Stimulated activated CD8-positive, alpha-beta memory T cell treated with anti-CD3 and anti-CD28 coated beads, Interleukin-4, amount 100 ng/mL, for 1 hour (primary cell): Measurements from ENCODE around the gene ANG.
"Not testable (repeated sequence)": the region's sequence is repeated elsewhere in the genome, so short reads cannot be mapped to it uniquely, and the experiment has no call there.

Experiments
- DNase-seq, 2 donors: peaks; one replicate each; pipeline ENCODE4 v3.0.0-alpha.2; 2020; ENCODE audit warnings: low read depth in 2 of 2, low spot score in 1 of 2

The ANG gene

DNA sequence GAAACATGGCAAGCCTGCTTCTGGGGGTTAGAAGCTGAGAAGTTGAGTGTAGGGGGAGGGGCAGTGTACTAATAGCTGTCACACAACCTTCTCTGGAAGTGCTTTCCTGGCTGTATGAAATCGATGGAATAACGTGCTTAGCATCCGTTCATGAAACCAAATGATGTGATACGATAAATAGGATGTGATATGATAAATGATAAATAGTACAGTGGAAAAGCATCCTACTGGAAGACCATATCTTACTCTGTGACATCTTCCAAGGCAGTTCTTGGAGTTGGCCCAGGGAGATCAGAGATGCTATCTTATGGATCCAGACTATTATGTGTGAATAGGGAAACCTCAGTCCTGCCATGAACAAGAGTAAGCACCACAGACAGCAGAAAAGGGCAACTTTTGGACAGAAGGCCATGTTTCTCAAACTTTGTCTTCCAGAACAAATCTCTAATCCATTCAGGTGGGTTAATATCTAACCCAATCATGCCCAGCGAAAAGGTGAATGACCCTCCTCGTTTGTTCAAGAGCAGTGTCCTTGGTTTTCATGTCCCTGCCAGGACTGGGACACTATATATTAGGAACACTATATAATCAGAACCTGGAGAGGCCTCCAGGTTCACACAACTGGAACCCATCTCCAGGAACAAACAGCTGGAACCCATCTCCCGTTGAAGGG is at the start of gene ANG:
TSS of gene ANG (plus strand) at position 598 of the 673 bp plus-strand sequence. CDS start 4,801 bp downstream, outside the sequence.
- DNase-seq: no peak

DNA sequence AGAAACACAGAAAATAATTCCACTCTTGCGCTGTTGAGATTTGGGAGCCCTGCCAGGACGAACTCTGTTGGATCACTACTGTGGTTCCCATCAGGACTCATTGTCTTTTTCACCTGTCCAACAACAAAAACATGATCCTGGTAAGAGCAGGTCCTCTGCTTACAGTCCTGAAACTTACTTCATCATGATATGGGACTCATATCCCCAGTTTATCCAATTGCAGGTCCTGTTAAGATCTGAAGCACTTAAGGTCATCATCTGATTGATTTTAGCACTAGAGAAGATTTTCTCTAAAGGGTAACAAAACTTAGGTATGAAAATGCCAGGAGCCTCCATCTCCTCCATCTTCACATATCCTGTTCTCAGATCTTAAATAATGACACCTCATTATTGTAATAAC is 47.0 kb upstream of the ANG start, which contains the start of gene OR6S1:
TSS of gene OR6S1 (minus strand) at position 101 of the 400 bp plus-strand sequence. CDS start at position 101, 0 bp downstream.
- no peak for DNase-seq

DNA sequence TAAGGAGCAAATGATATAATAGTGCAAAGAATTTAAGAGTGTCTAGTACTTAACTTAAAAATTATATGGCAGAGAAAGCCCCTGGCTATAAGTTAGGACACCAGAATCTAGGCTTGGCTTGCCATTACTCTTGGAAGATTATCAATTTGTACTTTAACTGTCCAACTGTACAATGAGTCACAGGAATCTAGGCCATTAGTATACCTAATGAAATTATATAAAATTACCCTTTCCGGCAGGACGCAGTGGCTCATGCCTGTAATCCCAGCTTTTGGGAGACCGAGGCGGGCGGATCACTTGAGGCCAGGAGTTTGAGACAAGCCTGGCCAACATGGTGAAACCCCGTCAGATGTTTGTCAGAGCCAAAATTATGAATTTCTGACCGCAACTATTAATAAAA is 46.4 kb upstream of the ANG start:
- DNase-seq: no peak

GRCh38 chr14:20642755-20643154 is 45.8 kb upstream of the ANG start:
- DNase-seq: not testable (repeated sequence)

DNA sequence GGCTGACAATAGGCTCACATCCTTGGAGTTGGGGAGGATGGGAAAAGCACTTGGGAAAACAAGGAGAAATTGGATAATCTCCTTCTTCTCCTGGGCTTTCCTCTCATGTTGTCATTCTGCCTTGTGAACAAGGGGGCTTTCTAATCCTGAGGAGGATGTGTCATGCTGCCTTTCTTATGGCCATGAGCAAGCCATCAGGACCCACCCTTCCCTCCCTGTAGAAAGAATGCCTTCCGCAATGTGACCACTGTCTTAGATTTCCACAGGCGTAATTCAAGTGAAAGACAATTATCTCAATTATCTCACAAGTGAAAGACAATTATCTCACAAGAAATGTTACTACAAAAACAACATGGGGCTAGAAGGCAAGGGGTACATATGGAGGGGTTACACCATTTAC is 44.0 kb upstream of the ANG start:
- no peak for DNase-seq

DNA sequence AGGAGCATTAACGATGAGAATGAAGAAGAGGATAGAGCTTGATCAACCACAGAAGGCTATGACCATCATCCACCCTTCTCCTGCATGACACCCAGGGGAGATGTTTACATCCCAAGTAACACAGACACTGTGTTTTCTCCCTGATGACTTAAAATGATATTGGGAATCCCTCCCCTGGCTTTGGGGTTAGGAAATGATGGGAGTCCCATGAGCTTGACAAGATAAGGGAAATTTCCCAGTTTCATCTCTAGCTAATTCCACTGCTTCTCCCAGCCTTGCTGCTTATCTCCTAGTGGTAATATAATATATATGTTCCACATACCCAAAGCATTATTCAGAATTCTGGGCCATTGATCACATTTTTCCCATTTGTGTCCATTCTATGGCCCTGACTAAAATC is 43.1 kb upstream of the ANG start:
- no peak for DNase-seq

- no peak for DNase-seq
These were observed 35.3 kb upstream of the ANG start for GRCh38 chr14:20652996-20653975.

DNA sequence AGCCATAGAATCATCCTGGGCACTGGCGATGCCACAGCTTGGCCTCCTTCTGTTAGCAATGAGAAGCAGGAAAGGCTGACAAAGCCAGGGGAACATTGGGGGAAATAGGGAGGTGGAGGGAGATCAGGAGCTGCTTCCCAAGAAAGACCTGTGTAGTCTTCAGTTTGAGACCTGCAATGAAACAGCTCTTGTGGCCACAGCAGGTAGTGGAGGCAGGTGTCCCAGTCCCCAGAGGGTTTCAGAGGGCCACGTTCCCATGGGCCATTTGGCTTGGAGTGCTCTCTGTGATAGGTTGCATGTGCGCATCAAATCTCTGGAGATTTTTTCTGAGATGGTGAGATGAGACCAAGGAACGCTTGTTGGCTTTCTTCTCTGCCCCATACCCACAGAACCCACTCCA is 32.7 kb upstream of the ANG start:
- no peak for DNase-seq

DNA sequence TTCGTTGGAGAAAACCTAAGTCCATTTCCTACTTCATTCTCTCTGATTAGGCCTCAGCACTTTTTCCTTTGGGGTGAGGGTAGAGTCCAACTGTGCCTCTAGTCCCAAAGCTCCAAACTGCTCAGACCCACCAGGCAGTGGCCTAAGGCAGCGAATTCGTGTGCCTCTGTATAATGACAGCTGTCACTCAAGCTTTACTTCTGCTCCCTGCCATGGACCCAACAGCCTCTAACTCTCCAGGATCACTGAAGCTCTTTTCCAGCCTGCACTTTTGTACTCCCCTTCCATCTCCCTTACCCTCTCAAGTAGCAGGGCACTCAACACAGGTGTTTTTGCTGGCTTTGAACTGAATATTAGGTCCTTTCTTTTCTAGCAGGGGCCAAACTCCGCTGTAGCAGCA is 32.3 kb upstream of the ANG start:
- no peak for DNase-seq

GRCh38 chr14:20657216-20658211 is 31.1 kb upstream of the ANG start:
- no peak for DNase-seq

DNA sequence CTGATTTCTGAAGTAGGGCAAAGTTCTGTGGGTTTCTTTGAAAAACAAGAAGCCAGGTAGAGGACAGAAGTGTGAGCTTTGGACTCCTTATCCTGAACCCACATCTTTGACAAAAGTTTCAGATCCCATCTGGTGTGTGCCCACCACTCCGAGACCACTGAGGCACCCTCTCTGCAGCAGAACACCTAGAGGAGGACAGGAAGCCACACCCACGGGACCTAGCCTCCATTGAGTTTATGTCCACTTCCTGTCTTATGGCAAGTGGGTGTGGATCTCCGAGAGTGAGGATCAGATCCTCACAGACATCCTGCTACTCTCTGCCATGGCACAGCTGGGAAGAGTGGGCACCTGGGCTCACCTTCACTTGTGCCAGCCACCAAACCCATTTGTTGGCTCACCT is 30.3 kb upstream of the ANG start:
- DNase-seq: no peak

- DNase-seq: no peak
These were observed 29.2 kb upstream of the ANG start for GRCh38 chr14:20659336-20659735.

GRCh38 chr14:20659813-20660395 is 28.7 kb upstream of the ANG start:
- DNase-seq: no peak

- no peak for DNase-seq
These were observed 27.4 kb upstream of the ANG start for GRCh38 chr14:20661197-20661596.

GRCh38 chr14:20662968-20663732 is 25.4 kb upstream of the ANG start:
- peak in 1 of 2 donors; percentile 47 for DNase-seq

GRCh38 chr14:20666400-20666961 is 22.1 kb upstream of the ANG start:
- not testable (repeated sequence) for DNase-seq

GRCh38 chr14:20667957-20668356 is 20.6 kb upstream of the ANG start:
- no peak for DNase-seq

DNA sequence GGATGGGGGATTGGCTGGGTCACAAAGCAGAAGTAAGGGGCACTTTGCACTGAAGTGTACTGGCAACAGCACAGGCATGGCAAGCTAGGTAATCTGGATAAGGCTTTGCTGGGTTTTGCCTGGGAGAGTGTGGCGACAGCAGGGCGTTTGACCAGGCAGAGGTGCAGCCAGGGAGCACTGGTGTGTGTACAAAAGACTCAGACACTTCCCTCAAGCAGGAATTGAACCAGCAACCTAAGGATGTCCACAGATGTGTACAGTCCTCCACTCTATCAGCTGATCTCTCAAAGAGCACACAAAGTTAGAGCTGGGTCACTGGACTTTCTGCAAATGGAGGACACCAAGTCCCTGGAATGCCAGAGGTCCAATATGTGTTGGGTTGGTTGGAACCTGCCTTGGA is 19.6 kb upstream of the ANG start:
- no peak for DNase-seq

DNA sequence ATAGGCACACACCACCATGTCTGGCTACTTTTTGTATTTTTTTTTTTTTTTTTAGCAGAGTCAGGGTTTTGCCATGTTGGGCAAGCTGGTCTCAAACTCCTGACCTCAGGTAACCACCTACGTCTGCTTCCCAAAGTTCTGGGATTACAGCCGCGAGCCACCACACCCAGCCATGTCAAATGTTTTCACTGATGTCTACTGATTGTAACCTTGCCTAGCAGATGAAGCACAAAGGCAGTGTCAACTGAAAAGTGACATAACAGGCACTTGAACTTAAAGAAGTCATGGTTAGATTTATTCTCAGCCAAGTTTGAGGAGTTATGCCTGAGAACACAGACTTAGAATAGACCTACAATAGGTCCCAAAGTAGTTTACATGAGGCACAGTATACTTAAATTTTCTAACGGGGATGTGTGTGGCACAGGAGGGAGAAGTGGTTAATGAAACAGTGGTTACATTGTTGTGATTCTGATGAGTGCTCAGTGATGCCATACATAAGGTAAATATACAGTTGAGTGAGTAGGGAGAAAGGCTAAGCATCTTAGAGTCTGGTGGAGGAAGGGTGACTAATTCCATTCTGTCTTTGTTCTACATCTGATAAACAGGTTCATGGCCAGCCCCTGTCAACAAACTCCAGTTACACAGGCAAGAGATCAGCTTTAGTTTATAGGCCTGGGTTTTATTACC is 16.8 kb upstream of the ANG start:
- no peak for DNase-seq
